Sigmoid colon (tissue), 7 donors: ENCODE results near the gene RBPJ. TPM values are rescaled to one million over a fixed set of nuclear protein-coding genes. Genes with fewer than 3 reads are reported as not detected.

ENCODE experiments used
- DNase-seq: peaks from one replicate; pipeline ENCODE4 v3.0.0-alpha.2; 2019
- H3K27ac ChIP-seq, 4 donors: fragments of 200-600 bp; sonication (generic); one replicate each; pipeline ENCODE4 v1.5.1; 2016 to 2019; ENCODE audit warnings: mild to moderate bottlenecking in 1 of 4
- H3K27me3 ChIP-seq, 3 donors: fragments of 200-600 bp; sonication (generic); one replicate each; pipeline ENCODE4 v1.5.1; 2019; ENCODE audit warnings: mild to moderate bottlenecking in 1 of 3
- H3K36me3 ChIP-seq, 4 donors: fragments of 200-600 bp; sonication (generic); one replicate each; pipeline ENCODE4 v1.5.1; 2016 to 2019
- H3K4me1 ChIP-seq, 4 donors: fragments of 200-600 bp; sonication (generic); one replicate each; pipeline ENCODE4 v1.5.1; 2017 to 2019
- H3K4me3 ChIP-seq, 4 donors: fragments of 200-600 bp; sonication (generic); one replicate each; pipeline ENCODE4 v1.5.1; 2017 to 2019; ENCODE audit warnings: mild to moderate bottlenecking in 2 of 4, moderate library complexity in 1 of 4
- H3K9me3 ChIP-seq, 4 donors: fragments of 200-600 bp in 3 of 4; sonication (generic) in 3 of 4; one replicate each; pipeline versions ENCODE4 v1.5.1 to v1.6.1; 2013 to 2019
- CTCF ChIP-seq, 4 experiments: fragments of 450-650 bp in 3 of 4; fragments of 200-600 bp in 1 of 4; IDR thresholded peaks; one replicate each; pipeline ENCODE4 v1.5.1; 2016 to 2019; ENCODE audit warnings: antibody characterized with exemption in 4 of 4, mild to moderate bottlenecking in 3 of 4, moderate library complexity in 2 of 4
- EP300 ChIP-seq, 4 donors: sonication (generic); formaldehyde crosslinking; IDR thresholded peaks; one replicate each; pipeline ENCODE4 v1.6.1; 2017; ENCODE audit warnings: antibody characterized with exemption in 4 of 4
- POLR2A ChIP-seq, 2 donors: fragments of 450-650 bp; IDR thresholded peaks; one replicate each; pipeline ENCODE4 v1.6.1; 2016; ENCODE audit warnings: antibody characterized with exemption in 2 of 2, mild to moderate bottlenecking in 2 of 2, moderate library complexity in 2 of 2
- POLR2AphosphoS5 ChIP-seq, 4 donors: sonication (generic); formaldehyde crosslinking; IDR thresholded peaks; one replicate each; pipeline ENCODE4 v1.6.1; 2017; ENCODE audit warnings: antibody characterized with exemption in 4 of 4
- WGBS, 2 donors: extraction: QIAGEN DNeasy Blood & Tissue Kit; methylation state at CpG; one replicate each; pipeline ENCODE4 v1.1.7; 2013; 5-methylcytosine and 5-hydroxymethylcytosine counted together
- intact Hi-C: fragments of 100-400 bp; cut with DNase I; formaldehyde crosslinking; loops from one replicate; pipeline ENCODE4 v1.15.1; 2023
- polyA plus RNA-seq, 3 donors: library from polyadenylated mRNA; stranded (reverse); fragments of 200-250 nt; gene quantifications; one replicate each; pipeline ENCODE4 v1.2.3, GENCODE V29; 2013
- total RNA-seq, 4 donors: library from RNA; depleted of rRNA; stranded (reverse); fragments of >200 nt; gene quantifications; one replicate each; pipeline ENCODE4 v1.1.0, GENCODE V29; 2016
- donor health status: healthy with polysubstance abuse.
- donor health status: Bipolar disorder and iron deficiency.
- donor health status: healthy.

RBPJ gene
- total and polyA plus RNA-seq, 7 donors: 15.0 to 114 (median 78.4) TPM

GRCh38 chr4:26473893-26474292 is 153.1 kb downstream of the RBPJ start:
- Histone ChIP-seq H3K9me3 (no peaks in the 10 kb centered on the region), H3K4me1 (peaks cover 0 to 7% (median 5%) of the 10 kb centered on the region in 4 donors), H3K36me3 (no peaks in the 10 kb centered on the region), H3K27me3 (no peaks in the 10 kb centered on the region), H3K4me3 (no peak overlapping the region), H3K27ac (no peak overlapping the region)
- no peak for DNase-seq
- TF ChIP-seq EP300 (IDR thresholded peaks at IDR 0.05) (no peak), POLR2AphosphoS5 (IDR thresholded peaks at IDR 0.05) (no peak), CTCF (IDR thresholded peaks at IDR 0.05) (no peak), POLR2A (IDR thresholded peaks at IDR 0.05) (no peak)
- intact Hi-C loops: no loop called here
- 87 to 94% methylated on average over 8 of the region's 8 CpGs for WGBS, 2 donors

DNA sequence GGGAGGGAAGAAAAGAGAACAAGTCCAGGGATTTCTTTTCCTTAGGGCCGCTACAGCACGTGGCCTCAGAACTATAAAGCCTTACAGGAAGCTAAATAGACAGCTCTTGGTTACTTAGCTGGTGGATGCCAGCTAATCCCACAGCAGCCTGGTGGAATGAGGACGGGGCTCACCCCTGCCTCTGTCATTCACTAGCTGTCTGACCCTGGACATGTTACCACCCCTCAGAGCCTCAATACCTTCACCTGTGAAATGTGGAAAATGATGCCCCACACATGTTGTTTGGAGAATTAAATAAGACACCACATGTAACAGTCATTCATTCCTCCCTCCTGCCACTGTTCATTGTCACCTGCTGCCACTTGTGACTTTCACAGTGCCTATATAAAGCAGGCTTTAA is 153.7 kb downstream of the RBPJ start:
- 44 to 61% methylated on average over 3 of the region's 3 CpGs for WGBS, 2 donors

DNA sequence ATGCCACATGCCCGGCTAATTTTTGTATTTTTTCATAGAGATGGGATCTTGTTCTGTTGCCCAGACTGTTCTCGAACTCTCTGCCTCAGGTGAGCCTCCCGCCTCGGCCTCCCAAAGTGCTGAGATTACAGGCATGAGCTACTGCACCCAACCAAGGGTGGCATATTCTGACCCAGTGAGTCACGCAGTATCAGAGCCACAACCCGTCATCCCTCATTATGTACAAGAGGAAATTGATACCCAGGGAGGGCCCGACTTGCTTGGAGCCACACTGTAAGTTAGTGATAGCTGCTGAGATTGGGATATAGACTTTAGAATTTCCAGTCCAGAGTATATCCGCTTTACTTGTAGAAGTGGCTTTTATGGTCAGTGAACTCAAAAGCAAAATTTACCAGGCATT is 154.9 kb downstream of the RBPJ start:
- Histone ChIP-seq H3K27me3 (no peaks in the 10 kb centered on the region), H3K4me1 (peaks cover 0 to 15% (median 11%) of the 10 kb centered on the region in 4 donors), H3K4me3 (no peak overlapping the region), H3K36me3 (no peaks in the 10 kb centered on the region), H3K9me3 (no peaks in the 10 kb centered on the region), H3K27ac (no peak overlapping the region)
- no peak for DNase-seq
- intact Hi-C loops: no loop called here
- WGBS, 2 donors: 93 to 94% methylated on average over 8 of the region's 8 CpGs
- TF ChIP-seq EP300 (IDR thresholded peaks at IDR 0.05) (no peak), CTCF (IDR thresholded peaks at IDR 0.05) (no peak), POLR2AphosphoS5 (IDR thresholded peaks at IDR 0.05) (no peak), POLR2A (IDR thresholded peaks at IDR 0.05) (no peak)

More for the DNA sequence above, 153.7 kb downstream of the RBPJ start:
- H3K27ac ChIP-seq: no peak overlapping the region
- no peak for DNase-seq
- no peaks in the 10 kb centered on the region for H3K36me3 ChIP-seq
- TF ChIP-seq EP300 (IDR thresholded peaks at IDR 0.05) (no peak), CTCF (IDR thresholded peaks at IDR 0.05) (no peak), POLR2A (IDR thresholded peaks at IDR 0.05) (no peak), POLR2AphosphoS5 (IDR thresholded peaks at IDR 0.05) (no peak)
- H3K4me3 ChIP-seq: no peak overlapping the region
- H3K9me3 ChIP-seq: no peaks in the 10 kb centered on the region
- H3K4me1 ChIP-seq: peaks cover 0 to 13% (median 8%) of the 10 kb centered on the region in 4 donors
- no peaks in the 10 kb centered on the region for H3K27me3 ChIP-seq
- intact Hi-C loops: no loop called here

GRCh38 chr4:26476545-26476944 is 155.7 kb downstream of the RBPJ start:
- Histone ChIP-seq H3K4me1 (peaks cover 0 to 23% (median 15%) of the 10 kb centered on the region in 4 donors), H3K36me3 (no peaks in the 10 kb centered on the region), H3K27ac (no peak overlapping the region), H3K27me3 (no peaks in the 10 kb centered on the region), H3K4me3 (no peak overlapping the region), H3K9me3 (no peaks in the 10 kb centered on the region)
- intact Hi-C loops: no loop called here
- no peak for DNase-seq
- TF ChIP-seq EP300 (IDR thresholded peaks at IDR 0.05) (no peak), POLR2A (IDR thresholded peaks at IDR 0.05) (no peak), CTCF (IDR thresholded peaks at IDR 0.05) (no peak), POLR2AphosphoS5 (IDR thresholded peaks at IDR 0.05) (no peak)
- 68 to 78% methylated on average over 5 of the region's 5 CpGs for WGBS, 2 donors

DNA sequence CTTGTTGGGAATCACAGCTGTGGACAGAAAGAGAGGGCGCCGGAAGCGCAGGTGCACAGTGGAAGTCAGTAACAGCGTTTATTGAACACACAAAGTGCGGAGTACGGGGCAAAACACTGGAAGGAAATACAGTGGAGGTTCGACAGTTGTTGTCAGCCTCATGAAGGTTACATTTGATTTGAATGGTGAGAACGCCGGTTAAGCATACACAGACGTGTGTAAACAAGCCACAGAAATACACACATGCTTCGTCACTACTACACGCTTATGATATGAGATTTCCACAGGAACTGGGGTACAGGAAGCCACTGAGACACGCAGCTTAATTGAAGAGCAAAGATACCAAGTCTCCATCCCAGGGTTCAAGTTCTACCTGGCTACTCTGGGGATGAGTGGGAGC is 157.5 kb downstream of the RBPJ start:
- no peak overlapping the region for H3K27ac ChIP-seq

More for the DNA sequence above, 157.5 kb downstream of the RBPJ start:
- H3K36me3 ChIP-seq: no peaks in the 10 kb centered on the region
- TF ChIP-seq POLR2A (IDR thresholded peaks at IDR 0.05) (no peak), CTCF (IDR thresholded peaks at IDR 0.05) (no peak), EP300 (IDR thresholded peaks at IDR 0.05) (no peak), POLR2AphosphoS5 (IDR thresholded peaks at IDR 0.05) (no peak)
- H3K4me3 ChIP-seq: no peak overlapping the region
- H3K27me3 ChIP-seq: no peaks in the 10 kb centered on the region
- DNase-seq: no peak
- 90 to 91% methylated on average over 13 of the region's 13 CpGs for WGBS, 2 donors
- intact Hi-C loops: no loop called here
- peaks cover 0 to 40% (median 29%) of the 10 kb centered on the region in 4 donors for H3K4me1 ChIP-seq
- no peaks in the 10 kb centered on the region for H3K9me3 ChIP-seq
